Dermis blood vessel endothelial cell (primary cell): ENCODE data around the gene HNRNPH3. TPM values are rescaled to one million over a fixed set of nuclear protein-coding genes. Genes with fewer than 3 reads are reported as not detected.
A peak's percentile ranks its signal among the peaks of the same experiment; 100 is the strongest.
"Not testable (repeated sequence)": the region's sequence is repeated elsewhere in the genome, so short reads cannot be mapped to it uniquely, and the experiment has no call there.

Experiments used
- DNase-seq: peaks from one replicate; pipeline ENCODE4 v3.0.0; 2010
- total RNA-seq: library from RNA; depleted of rRNA; stranded (reverse); fragments of >200 nt; gene quantifications from 2 replicates; pipeline ENCODE4 v1.2.3, GENCODE V29; 2014

Gene HNRNPH3, protein sequence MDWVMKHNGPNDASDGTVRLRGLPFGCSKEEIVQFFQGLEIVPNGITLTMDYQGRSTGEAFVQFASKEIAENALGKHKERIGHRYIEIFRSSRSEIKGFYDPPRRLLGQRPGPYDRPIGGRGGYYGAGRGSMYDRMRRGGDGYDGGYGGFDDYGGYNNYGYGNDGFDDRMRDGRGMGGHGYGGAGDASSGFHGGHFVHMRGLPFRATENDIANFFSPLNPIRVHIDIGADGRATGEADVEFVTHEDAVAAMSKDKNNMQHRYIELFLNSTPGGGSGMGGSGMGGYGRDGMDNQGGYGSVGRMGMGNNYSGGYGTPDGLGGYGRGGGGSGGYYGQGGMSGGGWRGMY
- total RNA-seq, result 19.2 and 40.1 TPM in 2 replicates

DNA sequence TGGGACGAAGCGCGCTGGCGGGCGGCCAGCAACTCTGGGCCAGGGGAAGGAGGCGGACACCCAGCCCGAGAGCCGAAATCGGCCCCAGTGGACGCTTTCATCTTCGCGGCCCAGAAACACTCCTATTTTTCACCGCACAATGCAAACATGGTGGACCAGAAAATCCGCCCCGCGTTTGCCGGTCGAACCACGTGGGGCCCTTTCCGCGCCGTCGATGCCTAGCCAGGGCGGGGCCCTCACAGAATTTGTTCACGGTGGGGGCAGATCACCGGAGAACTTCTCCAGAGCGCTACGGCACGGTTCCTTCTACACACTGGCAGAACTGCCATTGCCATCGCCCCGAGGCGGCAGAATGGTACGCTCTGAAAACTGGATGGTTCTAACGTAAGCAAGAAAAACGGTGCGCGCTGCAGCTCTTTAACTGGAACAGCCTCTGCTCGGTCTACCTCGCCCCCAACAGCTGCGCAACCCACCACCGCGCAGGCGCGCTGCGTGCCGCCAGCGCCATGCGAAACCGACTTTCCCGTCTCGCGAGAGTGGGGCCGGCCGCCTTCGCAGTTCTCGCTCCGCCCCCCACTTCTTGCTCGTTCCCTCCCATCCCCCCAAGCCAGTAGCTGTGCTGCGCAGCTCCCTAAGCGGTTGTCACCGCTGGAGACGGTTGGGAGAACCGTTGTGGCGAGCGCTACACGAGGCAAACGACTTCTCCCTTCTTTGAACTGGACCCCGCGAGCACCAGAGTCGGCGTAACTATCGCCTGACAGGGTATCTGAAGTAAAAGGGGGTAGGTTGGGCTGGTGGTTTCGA is at the start of gene HNRNPH3:
HNRNPH3 (plus strand) TSS at position 610 of the 804 bp plus-strand sequence. CDS start 5,158 bp downstream, outside the sequence.
- peak; percentile 99 for DNase-seq

DNA sequence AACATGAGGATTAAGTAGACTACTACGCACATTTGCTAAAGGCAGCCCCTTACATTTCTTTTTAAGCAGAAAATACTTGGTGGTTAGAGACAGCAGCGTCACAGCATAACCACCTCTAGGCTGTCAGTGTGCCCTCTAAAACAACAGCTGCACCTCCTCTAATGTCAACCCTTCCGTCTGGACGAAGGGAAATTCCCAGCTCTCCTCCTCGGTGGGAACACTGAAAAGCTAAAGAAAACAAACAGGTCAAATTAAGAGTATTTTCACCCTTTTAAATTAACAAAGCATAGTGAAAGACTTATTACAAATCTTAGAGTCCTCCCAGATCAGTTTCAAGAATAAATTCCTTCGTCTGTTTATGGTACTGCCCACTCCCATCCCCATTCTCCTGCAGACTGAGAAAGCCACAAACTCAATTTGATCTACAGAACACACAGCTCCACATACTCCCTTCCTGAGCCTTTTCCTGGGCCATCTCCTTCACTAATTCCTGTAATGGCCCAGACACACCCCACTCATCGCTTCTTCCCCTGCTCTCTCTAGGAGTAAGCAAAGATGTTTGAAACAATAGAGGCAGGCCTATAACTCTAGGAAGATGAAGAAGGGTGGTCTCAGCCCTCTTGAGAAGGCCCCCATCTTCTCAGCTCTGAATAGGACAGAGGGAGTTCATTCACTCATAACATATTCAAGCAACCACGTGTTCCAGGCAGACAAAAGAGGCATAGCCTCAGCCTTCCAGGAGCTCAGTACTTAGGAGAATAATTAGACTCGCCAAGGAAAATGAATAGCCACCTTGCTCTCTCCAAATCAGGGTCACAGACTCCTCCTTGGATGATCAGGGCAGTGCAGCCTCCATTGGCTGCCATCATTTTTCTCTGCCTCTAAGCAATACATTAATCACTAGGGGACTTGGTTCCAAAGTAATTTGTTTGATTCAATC is 47.5 kb upstream of the HNRNPH3 start:
- no peak for DNase-seq

DNA sequence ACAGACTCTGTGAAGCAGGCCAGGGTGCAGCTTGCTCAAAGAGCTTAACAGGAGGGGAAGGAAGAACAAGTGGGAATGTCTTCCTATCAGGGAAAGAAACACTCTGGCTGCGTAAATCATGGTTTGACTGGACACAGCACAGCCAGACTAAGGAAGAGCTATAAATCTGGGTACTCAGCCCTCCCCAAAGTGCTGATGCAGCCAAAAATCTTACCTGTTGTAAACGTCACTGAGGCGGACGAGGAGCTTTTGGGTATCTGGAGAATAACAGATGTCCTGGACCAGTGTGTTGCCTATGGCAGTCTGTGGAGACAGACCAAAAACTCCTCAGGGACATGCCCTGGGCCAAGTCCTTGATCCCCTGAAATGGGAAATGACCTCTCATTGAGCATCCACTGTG is 43.1 kb upstream of the HNRNPH3 start:
- no peak for DNase-seq

DNA sequence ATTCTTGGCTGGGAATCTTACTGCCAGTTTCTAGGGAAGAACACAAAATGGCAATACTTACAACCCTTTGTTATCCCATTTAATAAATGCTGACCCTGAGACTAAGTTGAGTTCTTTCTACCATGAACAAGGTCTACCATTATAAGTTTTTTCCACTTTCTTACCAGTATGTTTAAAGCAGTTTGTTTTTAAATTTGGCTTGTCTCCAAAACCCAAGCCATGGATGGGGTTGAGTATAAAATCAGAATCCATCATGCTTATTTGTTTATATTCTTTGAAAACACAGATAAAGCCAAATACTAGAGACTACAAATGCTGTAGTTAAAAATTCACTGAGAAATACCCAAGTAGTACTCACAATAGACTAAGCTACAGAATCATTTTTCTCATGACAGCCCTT is 41.1 kb upstream of the HNRNPH3 start:
- DNase-seq, result no peak

DNA sequence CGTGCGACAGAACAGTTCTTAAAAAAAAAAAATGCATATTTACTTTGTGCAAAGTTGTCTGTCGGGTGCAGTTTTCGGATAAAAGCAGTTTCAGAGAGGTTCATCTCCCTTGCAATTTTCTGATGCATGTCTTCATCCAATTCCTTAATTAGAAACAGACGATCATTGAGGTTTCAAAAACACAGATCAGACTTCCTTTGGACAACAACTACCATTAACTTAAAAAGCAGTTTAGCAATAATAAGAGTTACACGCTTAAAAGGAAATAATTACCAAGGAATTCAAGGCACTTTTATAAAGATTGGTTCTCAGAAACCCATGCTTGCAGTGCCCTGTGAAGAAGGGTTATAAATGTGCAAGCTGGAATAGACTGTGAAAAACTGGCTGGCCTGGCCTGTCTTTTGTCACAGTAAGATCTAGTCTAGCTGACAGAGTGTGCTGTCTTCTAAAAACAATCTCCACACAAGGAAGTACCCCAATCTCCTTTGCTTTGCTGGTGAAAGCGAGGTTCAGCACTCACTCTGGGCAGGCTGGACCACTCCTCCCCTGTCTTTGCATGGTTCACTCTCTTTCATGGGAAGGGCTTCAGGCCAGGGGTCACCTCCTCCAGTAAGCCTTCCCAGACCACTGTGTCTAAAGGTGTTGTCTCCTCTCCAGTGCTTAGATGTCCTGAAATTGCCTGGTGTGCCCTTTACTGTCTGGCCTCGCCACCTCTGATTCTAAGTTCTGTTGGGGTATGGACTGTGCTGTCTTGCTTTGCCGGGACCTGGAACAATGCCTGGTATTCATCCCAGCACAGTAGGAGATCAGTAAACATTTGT is 34.8 kb upstream of the HNRNPH3 start:
- no peak for DNase-seq

DNA sequence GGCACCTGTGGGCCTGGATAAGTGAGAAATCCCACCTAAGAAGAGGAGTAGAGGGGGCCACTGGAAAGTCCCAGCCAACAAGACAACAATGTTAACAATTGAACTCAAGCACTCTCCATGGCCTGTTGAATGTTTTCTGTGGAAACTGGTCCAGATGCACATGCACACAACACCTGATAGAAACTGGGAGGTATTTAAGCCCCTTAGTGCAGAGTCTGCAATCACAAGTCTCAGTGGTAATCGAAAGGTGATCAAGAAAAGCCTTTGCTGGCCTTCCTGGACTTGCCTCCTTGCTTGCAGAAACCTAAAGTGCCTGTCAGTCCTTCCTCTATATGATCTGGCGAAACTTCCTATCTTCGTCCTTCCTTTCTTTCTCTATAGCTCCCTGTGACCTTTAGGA is 30.6 kb upstream of the HNRNPH3 start:
- DNase-seq, result no peak

DNA sequence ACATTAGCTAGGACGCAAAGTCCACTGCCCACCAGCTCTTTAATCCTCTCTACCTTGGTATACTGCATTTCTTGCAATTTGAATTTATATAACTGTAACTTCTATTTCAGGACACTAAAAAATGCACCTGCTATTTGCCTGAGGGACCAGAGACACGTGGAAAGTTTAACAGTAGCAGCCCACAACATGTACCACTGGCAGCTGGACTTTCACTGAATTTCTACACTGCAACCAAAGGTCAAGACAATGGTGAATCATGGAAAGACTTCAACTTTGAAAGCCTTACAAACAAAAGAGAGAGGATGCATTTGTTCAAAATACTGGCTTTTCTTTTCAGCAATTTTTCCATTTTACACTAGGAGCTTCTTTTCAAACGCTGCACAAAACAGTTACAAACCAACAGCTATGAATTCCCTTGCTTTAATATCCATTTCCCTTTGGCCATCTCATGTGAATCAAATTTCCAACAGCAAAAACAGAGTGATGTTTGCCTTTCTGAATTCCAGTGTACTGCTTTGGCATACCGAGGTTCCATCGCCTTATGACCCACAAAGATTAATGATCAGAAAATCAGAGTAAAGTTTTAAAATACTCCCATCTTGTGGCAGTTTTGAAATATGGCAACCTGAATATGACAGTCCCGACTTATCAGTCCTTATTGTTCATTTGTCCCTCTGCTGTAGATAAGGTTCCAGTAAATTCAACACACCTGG is 29.9 kb upstream of the HNRNPH3 start:
- DNase-seq, result peak; percentile 73

DNA sequence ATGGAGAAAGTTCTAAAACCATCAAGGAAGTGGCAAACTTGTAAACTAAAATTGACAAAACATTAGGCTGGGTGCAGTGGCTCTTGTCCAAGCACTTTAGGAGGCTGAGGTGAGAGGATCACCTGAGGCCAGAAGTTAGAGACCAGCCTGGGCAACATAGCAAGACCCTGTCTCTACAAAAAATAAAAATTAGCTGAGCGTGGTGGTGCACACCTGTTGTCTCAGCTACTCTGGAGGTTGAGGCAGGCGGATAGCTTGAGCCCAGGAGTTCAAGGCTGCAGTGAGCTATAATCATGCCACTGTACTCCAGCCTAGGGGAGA is 29.4 kb upstream of the HNRNPH3 start:
- no peak for DNase-seq

DNA sequence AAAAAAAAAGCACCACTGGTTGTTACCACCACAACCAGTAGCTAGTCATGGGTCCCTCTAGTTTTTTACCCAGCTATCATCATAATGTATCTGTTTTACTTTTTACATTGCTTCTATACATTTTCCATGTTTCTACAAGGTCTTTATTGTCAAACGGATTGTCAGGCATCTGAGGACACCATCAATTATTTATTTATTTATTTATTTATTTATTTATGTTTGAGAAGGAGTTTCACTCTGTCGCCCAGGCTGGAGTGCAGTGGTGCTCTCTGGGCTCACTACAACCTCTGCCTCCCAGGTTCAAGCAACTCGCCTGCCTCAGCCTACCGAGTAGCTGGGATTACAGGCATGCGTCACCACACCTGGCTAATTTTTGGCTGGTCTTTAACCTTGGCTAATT is 29.0 kb upstream of the HNRNPH3 start:
- no peak for DNase-seq

DNA sequence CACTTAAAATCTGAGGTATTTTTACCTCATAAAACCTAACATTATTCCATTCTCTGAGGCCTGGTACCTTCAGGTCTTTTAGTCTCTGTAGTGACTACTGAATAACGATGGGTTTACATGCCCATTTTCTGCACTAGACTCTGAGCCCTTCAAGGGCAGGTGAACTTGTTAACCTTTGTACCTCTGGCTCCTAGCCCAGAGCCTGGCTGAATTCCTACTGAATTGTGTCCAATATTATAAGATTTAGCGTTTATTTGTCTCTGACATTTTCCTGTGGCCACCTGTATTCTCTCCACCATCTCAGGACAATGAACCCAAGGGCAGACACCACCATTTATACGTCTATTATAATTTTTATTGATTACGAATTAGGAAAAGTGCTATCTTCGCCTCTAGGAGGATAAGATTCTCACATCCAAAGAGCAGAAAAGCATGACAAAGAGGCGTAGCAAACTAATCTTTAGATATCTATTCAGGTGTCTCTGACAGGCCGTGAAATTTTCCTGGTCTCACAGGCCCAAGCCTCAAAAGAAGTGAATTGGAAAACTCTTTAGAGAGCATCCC is 27.9 kb upstream of the HNRNPH3 start:
- no peak for DNase-seq

DNA sequence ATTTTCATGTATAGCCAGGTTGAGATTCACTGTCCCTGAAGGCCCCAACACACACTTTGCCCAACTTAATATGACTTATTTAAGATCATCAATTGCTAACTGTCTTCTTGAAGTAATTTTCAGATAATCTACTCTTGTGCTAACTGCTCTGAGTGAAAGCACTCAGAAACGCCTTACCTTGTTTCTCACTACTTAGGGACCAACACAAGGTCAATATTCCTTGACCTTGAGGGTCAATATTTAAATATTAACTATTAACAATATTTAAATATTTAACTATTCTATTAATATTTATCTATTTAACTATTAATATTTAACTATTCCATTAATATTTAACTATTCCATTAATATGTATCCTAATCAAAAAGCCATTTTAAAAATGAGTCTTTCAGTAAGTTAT is 26.0 kb upstream of the HNRNPH3 start:
- DNase-seq, result no peak

DNA sequence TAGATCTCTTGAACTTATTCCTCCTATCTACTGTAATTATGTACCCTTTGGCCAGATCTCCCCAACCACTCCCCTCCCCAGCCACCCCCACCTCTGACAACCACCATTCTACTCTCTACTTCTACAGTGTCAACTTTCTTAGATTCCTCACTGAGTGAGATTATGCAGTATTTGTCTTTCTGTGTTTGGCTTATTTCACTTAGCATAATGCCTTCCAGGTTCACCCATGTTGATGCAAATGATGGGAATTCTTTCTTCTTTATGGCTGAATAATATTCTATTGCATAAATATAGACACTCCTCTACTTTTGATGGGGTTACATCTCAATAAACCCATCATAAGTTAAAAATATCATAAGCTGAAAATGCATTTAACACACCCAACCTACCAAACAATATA is 21.3 kb upstream of the HNRNPH3 start:
- DNase-seq, result no peak

DNA sequence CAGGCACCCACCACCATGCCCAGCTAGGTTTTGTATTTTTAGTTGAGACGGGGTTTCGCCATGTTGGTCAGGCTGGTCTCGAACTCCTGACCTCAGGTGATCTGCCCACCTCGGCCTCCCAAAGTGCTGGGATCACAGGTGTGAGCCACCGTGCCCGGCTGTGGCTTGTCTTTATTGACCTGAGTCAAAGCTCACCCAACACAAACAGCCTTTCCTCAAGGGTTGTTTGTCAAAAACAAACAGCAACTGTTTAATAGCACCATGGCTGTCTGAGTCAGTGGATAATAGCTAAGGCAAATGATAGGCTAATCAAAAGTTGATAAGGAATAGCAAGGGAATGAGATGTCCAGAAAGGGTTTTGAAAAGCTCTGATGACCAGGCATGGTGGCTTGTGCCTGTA is 16.9 kb upstream of the HNRNPH3 start:
- DNase-seq, result not testable (repeated sequence)

DNA sequence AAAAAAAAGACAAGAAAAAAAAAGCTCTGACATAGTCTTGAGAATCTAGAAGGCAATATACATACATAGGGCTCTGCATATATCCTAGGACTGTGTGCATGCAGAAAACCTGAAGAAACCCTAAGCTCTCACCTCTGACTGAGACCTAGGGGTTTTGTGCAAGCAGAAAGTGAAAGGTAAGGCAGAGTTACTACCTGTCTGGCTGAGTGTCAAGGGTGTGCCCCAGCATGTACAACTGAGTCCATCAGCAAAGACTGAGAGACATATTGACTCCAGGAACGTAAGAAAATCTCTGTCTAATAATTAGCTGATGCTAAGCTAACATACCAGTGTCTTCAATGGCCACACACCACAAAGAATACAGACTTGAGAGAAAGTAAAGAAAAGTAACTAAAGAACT is 16.3 kb upstream of the HNRNPH3 start:
- DNase-seq, result no peak

DNA sequence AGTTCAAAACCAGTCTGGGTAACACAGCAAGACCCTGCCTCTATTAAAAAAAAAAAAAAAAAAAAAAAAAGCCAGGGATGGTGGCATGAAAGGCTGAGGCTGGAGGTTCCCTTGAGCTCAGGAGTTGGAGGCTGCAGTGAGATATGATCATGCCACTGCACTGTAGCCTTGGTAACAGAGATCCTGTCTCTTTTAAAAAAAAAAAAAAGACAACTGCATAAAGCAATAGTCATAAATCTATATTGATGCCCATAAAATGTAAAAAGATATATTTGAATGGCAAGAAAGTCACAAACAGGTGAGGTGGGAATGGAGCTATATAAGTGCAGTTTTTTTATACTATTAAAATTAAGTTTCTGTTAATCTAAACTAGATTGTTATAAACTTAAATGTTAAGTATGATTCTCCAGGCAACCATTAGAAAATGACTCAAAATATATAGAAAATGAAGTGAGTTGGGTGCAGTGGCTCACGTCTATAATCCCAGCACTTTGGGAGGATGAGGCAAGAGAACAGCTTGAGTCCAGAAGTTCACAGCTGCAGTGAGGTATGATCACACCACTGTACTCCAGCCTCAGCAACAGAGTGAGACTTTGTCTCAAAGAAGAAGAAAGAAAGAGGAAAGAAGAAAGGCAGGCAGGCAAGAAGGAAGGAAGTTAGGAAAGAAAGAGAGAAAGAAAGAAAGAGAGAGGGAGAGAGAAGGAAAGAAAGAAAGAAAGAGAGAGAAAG is 13.4 kb upstream of the HNRNPH3 start:
- DNase-seq, result no peak

DNA sequence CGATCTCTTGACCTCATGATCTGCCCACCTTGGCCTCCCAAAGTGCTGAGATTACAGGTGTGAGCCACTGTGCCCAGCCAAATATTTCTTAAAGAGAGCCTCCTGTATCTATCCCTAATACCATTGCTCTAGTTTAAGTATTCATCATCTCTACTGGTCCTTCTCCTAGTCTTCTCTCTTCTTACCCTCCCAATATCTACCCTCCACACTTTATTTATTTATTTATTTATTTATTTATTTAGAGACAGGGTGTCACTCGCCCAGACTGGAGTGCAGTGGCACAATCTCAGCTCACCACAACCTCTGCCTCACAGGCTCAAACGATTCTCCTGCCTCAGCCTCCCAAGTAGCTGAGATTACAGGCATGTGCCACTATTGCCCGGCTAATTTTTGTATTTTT is 7.5 kb upstream of the HNRNPH3 start:
- DNase-seq, result not testable (repeated sequence)

DNA sequence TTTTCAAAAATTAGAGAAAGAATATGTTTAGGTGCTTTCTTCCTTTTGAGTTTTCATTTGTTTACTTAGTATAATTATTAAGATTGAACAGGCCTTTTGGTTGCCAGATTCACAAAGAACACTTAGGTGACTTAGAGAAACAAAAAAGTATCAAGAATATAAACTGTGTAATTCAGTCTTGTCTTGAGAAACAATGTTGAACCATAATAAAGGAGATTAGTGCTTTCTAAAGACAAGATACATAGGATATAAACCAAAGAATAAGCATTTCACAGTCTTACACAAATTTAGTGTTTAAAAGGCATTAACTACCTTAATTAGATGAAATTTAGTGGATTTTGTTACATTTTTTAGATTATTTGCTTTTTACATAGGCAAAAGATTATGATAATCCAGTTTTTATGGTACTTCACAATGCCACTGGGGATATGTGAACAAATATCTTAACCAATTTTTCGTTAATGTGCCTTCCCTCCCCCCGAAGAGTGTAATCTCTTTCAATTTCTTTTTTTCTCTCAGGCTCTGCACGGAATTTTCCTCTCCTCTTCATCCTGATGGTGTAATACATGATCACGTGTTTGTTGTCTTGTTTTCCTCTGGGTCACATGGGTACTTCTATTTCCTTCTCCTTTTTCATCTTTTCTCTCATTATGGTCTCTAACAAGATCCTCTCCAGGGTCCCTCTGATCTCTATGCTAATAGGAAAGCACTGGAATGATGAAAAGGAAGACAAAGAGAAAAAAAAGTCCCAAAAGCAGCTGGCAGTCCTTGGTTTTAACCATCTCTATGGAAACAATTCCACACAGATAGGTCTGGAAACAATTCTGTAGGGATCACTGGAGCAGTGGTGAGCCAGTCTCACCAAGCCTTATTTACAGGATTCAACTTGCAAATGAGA is 3.7 kb upstream of the HNRNPH3 start:
- peak; percentile 71 for DNase-seq

DNA sequence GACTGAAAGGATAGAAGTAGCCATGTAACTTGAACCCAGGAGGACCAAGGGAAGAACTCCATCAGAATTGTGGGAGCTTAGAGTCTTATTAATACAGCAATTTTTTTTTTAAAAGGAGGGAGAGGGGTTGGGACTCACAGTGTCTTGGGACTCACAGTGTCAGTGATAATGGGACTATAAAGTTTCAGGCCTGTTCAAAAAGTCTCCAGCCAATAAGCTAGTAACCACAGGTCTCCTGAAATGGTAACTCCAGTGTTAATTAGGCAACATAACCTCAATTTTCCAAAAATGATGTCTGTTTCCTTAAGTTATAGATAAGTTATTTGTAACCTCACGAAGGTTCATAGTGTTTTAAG is 2.4 kb upstream of the HNRNPH3 start:
- no peak for DNase-seq

DNA sequence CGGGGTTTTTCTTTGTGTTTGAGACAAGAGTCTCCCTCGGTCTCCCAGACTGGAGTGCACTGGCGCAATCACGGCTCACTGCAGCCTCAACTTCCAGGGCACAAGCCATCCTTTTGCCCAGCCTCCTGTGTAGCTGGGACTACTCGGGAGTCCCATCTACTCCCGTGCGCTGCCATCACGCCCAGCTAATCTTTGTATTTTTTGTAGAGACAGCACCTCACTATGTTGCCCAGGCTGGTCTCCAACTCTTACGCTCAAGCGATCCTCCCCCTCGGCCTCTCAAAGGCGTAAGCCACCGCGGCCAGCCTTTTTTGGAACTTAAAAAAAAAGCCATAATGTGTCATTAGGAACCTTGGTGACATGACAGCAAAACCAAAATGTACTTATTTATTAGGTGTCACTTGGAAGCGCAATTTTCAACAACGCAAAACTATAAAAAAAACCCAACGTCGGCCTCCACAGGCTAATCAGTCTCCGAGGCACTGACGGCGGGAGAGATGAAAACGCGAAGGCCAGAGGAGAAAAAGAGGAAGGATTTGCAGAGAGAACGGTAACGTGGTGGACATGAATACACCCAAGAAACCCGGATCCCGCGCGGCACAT is 911 bp upstream of the HNRNPH3 start:
- peak; percentile 43 for DNase-seq
